Measurements from ENCODE around the gene KCNH1.
A peak's percentile ranks its signal among the peaks of the same experiment; 100 is the strongest.

Gene KCNH1, protein sequence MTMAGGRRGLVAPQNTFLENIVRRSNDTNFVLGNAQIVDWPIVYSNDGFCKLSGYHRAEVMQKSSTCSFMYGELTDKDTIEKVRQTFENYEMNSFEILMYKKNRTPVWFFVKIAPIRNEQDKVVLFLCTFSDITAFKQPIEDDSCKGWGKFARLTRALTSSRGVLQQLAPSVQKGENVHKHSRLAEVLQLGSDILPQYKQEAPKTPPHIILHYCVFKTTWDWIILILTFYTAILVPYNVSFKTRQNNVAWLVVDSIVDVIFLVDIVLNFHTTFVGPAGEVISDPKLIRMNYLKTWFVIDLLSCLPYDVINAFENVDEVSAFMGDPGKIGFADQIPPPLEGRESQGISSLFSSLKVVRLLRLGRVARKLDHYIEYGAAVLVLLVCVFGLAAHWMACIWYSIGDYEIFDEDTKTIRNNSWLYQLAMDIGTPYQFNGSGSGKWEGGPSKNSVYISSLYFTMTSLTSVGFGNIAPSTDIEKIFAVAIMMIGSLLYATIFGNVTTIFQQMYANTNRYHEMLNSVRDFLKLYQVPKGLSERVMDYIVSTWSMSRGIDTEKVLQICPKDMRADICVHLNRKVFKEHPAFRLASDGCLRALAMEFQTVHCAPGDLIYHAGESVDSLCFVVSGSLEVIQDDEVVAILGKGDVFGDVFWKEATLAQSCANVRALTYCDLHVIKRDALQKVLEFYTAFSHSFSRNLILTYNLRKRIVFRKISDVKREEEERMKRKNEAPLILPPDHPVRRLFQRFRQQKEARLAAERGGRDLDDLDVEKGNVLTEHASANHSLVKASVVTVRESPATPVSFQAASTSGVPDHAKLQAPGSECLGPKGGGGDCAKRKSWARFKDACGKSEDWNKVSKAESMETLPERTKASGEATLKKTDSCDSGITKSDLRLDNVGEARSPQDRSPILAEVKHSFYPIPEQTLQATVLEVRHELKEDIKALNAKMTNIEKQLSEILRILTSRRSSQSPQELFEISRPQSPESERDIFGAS

DNA sequence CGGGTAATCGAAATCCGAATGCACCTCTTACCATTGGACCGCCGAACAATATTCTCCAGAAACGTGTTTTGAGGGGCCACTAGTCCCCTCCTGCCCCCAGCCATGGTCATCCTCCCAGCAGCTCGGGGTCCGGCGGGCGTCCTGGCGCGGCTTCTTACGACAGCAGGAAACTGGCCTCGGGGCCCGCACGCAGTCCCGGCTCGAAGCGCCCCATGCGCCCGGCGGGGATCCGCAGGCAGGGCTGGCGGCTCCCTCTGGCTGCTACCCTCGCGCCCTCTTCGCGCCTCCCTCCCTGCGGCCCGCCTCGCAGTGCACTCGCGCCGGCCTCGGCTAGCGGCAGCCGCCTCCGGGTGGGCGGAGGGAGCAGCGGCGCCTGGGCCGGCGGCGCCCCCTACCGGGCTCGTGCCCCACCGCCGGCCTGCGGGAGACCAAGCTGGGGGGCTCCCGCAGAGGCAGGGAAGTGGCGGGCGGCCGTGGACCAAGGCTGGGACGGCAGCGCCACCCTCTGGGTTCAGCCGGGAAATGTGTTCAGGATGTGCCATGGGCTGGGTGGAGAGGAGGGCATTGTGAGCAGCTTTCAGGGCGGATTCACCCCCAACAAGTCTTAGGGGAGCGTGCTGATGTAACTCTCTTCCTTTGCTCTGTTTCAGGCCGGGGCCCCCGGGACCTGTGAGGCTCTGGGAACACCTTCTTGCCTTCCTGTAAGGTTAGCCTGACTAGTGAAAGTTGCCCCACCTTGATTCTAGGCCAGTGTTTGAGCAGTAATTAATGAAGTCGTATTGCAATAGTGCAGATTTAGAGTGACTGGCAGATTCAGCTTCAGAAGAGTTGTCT lies at the start of gene KCNH1:
TSS of gene KCNH1 (minus strand) at position 313 of the 834 bp plus-strand sequence. CDS start at position 110, 203 bp downstream.
- peak; percentile 75 for DNase-seq

DNA sequence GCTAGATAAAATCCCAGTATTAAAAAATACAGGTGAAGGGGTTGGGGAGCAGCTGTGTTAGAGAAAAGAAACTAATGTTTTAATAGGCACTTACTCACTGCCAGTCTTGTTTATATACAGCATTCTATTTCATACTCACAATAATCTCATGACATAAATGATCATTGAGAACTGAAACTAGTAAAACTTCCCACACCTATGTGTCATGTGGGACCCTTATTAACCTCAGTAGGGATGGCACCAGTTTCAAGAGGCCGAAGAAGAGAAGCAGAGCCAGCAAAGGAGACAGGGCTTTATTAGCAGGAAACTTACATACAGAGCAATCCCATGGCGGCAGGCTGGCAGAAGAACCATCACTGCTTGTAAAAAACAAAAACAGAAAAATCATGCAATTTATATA lies 48.8 kb upstream of the KCNH1 start:
- no peak for DNase-seq

DNA sequence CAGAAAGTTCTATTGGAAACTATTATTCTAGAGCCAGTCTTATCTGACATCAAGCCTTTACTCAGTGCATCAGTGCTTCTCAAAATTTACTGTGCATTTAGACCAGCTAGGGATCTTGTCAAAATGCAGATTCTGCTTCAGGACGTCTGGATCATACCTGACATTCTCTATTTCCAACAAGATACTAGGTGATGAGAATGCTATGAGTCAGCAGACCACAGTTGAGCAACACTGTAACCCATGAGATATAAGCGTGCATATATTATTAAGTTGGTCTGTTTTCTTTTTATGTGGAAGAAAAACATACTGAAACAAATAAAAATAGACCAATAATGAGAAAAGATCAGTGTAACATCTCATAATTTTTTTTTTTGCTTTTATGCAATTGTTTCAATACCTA lies 40.4 kb upstream of the KCNH1 start:
- no peak for DNase-seq

DNA sequence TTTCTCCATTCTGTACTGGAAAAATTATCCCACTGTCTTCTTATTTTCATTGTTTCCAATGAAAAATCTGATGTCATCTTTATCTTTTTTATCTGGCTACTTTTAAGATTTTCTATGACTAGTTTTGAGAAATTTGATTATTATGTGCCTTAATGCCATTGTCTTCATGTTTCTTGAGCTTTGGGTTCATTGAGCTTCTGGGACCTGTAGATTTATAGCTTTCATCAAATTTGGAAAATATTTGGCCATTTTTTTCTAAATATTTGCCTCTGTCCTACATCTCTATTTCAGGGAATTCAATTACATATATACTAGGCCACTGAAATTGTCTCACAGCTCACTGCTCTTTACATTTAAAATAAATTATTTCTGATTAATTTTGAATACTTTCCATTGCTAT lies 38.7 kb upstream of the KCNH1 start:
- no peak for DNase-seq

DNA sequence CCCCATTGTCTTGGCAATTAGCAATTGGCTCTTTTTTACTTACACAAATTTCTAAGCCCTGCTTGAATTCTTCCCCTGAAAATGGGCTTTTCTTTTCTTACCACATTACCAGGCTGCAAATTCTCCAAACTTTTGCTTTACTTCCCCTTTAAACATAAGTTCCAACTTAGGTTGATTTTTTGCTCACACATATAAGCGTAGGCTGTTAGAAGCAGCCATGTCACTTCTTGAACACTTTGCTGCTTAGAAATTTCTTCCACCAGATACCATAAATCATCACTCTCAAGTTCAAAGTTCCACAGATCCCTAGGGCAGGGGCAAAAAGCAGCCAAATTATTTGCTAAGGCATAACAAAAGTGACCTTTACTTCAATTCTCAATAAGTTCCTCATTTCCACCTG lies 35.4 kb upstream of the KCNH1 start:
- DNase-seq, result no peak

DNA sequence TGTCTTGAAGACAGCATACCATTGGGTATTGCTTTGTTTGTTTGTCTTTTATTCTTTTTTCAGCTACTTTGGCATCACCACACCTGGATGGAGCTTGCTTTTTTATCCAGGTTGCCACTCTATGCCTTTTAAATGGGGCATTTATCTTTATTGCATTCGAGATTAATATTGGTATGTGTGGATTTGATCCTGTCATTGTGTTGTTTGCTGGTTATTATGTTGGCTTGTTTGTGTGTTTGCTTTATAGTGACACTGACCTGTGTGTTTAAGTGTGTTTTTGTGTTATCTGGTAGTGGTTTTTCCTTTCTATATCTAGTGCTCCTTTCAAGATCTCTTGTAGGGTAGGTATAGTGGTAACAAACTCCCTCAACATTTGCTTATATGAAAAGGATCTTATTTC lies 24.9 kb upstream of the KCNH1 start:
- no peak for DNase-seq

DNA sequence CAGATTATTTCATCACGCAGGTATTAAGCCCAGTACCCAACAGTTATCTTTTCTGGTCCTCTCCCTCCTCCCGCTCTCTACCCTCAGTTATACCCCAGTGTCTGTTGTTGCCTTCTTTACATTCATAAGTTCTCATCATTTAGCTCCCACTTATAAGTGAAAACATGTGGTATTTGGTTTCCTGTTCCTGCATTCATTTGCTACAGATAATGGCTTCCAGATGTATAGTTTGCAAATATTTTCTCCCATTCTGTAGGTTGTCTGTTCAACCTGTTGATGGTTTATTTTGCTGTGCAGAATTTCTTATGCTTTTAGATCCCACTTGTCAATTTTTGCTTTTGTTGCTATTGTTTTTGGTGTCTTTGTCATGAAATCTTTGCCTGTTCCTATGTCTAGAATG lies 21.1 kb upstream of the KCNH1 start:
- no peak for DNase-seq

DNA sequence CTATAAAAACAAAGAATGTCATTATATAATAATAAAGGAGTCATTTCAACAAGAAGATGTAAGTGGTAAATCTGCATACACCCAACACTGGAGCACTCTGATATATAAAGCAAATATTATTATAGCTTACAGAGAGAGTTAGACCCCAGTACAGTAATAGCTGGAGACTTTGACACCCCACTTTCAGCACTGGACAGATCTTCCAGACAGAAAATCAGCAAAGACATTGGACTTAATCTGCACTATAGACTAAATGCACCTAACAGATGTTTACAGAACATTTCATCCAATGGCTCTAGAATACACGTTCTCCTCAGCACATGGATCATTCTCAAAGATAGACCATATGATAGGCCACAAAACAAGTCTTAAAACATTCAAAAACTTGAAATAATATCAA lies 20.0 kb upstream of the KCNH1 start:
- no peak for DNase-seq

DNA sequence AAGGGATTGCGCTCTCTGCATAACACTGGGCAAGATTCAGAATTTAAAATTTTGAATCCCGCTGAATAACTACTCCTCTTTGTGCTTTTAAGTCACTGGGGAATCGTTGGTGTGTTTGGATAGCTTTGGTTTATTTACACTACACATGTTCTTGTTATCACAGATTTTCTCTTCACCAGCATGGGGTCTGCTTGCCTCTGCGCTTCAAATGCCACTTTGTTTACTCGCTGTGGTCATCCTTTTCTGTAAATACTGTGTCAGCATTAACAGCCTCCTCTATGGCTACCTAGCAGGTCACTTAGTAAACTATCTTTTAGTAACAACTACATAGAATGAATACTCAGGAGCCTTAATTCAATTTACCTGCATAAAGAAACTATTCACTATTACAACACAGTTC lies 14.4 kb upstream of the KCNH1 start:
- DNase-seq, result no peak

DNA sequence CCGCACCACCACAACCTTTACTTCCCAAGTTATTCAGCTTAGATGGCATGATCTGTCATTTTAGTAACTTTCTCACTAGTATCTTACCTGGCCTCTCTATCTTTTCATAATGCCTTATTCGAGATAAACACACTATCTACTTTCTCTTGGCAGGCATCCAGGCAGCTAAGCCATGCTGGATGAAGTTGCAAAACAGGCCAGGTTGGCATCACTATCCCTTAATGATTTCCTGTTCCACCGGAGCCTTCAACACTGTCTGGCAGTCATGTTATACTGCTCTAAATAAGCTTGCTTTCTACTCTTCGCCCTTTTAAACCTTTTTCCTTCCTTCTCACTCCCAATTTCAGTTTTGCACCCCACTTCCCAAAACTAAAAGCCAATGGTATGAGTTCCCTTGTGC lies 12.0 kb upstream of the KCNH1 start:
- no peak for DNase-seq

DNA sequence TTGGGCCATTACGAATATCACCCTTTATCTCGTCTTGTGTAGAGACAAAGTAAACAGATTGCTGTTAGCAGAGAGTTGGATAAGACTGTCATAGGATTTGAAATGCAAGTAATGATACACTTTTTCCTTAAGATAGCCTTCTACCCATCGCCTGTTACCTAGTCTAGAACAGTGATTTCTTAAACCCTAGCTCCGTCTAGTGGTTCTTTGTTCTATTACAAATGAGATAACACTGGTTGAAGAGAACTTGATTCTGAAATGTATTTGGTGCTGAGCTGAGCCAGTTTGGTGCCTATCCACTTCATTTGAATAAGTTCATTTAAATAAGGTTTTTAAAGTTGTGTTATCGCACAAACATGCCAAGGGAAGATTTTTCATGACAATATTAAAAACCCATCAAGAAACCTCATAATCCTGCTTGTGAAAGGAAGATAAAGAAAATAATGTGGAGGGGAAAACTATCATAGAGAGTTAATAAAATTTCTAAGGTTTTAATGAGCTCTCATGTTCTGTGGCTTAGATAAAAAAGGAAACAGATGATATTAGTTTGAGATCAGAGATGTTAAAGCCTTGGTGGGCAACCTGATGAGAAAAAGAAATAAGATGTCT lies 1.5 kb upstream of the KCNH1 start:
- peak in 1 of 2 donors; percentile 39 for DNase-seq

DNA sequence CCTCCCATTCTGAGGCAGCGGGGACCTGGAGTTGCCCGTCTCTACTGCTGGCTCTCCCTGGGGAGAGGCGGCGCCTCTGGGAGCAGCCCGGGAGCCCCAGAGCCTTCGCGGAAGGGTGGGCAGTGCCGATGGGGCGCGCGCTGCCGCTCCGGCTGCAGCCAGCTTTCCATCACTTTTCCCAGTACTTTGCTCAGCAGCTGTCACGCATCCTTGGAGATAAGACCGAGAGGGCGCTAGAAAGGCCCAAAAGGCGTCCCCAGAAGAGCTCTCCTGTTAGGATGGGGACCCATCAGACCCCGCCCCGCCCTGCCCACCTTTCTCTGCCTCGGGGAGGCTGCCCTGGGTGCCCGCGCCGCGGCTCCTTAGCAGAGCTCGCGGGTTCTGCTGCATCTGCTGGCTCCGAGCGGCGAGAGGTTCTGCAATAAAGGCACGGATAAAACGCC lies 534 bp downstream of the KCNH1 start:
- DNase-seq, result no peak

DNA sequence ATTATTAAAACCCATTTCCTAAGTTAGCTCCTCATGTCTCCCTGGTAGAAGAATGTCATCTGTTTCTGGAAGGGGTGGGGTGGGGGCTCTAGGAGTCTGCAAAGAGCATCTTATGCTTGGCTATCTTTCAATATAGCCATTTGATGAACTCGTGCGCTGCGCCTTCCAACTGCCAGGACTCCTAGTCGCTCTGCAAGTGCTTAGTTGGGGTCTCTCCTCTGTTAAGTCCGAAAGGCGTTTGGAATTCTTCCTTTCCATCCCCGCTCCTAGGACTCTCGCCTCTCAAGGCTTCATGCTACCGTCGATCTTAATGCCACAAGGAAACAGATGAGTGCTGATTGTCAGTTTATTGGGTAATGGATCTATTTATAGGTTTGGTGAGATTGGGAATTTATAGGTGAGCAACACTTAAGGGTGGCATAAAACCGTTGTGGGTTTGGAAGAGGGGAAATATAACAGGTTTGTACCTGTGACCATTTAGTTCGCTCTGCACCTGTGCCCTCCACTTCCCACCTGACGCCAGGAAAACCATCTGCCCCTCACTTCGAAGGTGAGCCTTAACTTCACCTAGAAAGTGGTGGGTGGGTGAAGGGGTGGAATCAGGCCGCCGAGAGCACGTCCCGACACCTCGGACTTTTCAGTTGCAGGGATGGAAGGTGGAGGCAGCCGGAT lies 1.1 kb downstream of the KCNH1 start:
- no peak for DNase-seq

DNA sequence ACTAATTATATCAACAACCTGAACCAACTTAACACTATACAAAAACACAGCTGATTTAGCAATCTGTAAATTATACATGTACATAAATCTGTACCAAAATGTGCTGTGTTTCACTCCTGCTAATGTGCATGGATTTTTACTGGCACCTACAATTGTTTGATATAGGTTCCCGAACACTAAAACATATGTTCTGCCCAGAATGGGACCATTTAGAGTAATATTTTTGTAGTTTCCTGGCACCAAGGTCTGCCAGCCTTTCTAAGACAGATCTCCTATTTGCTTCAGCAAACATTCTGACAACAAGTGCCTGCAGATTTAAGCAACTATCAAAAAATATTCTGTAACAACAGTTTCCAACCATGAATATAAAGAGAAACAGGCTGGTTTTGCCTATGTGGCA lies 4.2 kb downstream of the KCNH1 start:
- no peak for DNase-seq

DNA sequence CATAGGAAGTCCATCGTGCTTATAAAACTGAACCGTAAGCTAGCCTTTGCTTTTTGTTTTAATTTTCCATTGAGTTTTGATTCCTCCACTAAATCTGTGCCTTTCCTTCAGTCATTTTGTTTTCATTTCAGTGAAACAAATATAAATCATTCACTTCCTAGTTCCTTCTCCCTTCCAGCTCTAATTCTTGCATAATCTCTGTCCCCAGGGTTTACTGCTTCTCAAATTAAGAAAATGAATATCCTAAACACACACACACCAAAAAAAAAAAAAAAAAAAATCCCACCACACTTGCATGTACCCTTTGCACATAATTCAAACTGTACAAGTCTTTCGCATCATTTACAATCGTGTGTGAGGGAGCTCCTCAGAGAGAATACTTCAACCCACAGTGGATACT lies 6.8 kb downstream of the KCNH1 start:
- DNase-seq, result no peak

DNA sequence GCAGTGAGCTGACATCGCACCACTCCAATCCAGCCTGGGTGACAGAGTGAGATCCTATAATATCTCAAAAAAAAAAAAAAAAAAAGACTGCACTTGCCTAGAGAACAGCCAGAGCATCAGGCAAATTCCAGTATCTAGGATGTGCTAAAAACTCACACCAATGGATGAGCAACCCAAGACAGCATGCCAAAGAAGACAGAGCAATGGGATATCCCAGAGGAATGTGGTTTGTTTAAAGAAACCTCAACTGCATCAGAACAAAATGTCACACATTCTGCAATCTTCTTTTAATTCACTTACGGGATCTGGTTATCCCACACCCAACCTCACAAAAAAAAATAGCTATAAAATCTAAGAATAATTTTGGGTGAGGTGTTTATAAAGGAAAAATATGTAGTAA lies 7.3 kb downstream of the KCNH1 start:
- no peak for DNase-seq

DNA sequence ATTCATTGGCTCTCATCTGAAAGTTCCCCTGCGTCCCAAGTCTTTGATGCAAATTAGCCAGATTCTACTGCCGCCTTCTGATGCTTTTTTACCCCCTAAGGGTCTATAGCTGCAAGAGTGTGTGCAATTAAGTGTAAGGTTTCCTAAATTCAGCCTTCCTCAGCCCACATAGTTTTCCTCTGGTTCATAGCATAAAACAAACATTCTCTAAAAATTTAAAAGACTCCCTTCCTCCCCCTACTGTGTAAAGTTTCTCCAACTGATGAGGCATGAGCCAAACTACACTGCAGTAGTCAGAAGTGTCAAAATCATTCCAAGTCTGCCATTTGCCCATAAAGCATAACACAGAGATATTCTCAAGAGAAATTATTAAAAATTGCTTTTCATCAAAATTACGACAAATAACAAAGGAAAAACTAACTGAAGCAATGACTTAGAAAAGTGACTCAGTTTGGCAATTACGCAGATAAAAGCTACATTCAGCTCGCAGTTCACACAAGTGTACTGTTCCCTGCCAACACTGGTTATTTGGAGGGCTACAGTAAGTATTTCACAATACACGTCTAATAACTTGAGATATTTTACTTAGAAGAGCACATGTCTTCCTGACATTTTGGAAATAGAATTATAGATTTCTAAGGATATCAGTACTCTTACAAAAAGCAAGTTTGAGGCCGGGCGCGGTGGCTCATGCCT lies 15.4 kb downstream of the KCNH1 start:
- no peak for DNase-seq

DNA sequence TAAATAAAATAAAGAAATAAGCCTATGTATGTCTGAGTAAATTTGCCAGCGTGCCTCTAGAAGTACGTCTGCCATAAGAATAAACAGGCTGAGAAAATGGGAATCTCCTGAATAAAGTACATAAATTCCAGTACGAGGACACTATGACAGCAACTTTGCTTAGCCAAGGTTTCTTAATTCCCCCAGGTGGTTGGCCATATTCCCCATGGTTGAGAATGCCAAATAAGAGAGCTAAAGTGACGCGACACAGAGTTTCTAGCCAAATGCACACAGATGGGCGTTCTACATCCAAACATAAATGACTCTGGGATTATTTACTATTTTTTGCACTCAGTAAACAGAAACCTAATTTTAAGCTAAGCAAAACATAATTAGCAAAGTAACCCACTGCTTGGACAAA lies 19.5 kb downstream of the KCNH1 start:
- DNase-seq, result no peak

DNA sequence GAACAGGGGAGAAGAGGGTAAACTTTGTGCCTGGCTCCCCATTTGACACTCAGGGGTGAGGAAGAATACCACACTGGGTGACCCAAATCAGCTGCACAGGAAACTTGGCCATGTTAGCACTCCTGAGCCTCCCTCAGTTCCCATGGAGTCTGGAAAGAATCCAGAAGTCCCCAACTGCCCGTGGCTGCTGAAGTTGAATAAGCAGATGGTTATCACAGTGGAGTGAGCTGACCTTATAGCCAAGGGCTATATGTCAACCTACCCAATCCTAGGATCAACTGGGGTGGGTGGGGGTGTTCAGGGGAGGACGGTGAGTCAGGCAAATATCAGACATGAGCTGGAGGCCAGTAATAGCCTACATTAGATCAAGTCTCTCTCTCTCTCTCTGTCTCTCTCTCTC lies 20.4 kb downstream of the KCNH1 start:
- DNase-seq, result no peak

DNA sequence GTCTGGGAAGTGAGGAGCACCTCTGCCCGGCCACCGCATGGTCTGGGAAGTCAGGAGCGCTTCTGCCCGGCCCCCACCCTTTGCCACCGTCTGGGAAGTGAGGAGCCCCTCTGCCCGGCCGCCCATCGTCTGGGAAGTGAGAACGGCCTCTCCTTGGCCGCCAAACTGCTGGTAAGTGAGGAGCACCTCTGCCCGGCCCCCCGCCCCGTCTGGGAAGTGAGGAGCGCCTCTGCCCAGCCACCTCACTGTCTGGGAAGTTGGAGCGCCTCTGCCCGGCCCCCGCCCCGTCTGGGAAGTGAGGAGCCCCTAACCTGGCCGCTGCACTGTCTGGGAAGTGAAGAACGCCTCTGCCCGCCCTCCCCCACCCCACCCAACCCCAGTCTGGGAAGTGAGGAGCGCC lies 22.6 kb downstream of the KCNH1 start:
- no peak for DNase-seq

DNA sequence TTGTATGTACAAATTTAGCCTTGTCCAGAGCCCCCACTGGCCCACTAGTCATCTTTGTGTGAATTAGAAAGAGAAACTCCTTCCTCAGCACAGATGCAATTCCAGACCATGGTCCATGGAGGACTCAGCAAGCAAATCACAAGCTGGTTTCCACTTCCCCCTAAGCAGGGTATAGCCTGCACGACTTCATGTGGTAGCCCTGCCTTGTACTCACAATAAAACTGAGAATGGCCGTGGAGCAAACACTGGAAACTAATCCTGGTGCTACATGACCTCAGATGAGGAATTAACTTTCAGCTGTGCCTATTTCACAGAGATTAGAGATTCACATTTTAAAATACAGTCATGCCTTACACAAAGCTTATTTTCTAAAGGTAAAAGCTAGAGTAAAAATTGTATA lies 32.5 kb downstream of the KCNH1 start:
- no peak for DNase-seq

Measured in CD4-positive, alpha-beta T cell treated with Interleukin-4 for 1 hour (primary cell).